Measurements from ENCODE around the gene SOX14.

DNA sequence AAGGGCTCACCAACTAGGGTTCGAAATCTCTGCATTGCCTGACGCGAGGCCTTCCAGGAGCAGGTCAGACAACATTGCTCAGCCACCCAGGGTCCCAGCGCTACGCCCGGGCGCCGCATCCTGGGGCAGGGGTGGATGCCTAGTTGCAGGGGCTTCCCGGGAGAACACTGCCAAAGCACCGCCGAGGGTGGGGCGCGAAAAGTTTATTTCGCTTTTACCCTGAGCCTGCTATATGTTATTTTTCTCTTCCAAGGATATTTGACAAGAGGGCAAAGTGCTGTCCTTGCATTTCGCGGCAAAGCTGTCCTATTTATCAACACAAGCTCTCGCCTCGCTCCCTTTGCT, 549 bp upstream of the SOX14 start:
- TF ChIP-seq, protein P1, sequence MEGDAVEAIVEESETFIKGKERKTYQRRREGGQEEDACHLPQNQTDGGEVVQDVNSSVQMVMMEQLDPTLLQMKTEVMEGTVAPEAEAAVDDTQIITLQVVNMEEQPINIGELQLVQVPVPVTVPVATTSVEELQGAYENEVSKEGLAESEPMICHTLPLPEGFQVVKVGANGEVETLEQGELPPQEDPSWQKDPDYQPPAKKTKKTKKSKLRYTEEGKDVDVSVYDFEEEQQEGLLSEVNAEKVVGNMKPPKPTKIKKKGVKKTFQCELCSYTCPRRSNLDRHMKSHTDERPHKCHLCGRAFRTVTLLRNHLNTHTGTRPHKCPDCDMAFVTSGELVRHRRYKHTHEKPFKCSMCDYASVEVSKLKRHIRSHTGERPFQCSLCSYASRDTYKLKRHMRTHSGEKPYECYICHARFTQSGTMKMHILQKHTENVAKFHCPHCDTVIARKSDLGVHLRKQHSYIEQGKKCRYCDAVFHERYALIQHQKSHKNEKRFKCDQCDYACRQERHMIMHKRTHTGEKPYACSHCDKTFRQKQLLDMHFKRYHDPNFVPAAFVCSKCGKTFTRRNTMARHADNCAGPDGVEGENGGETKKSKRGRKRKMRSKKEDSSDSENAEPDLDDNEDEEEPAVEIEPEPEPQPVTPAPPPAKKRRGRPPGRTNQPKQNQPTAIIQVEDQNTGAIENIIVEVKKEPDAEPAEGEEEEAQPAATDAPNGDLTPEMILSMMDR (IDR thresholded peaks at IDR 0.05; ENCODE audit: low read length): no peak
- no peak for TF ChIP-seq EZH2 (IDR thresholded peaks at IDR 0.05; ENCODE audit: borderline replicate concordance, low read length)

Measured in OCI-LY1 (cell line).